SK-N-SH (cell line): ENCODE data around the gene TMEM163. TPM values are rescaled to one million over a fixed set of nuclear protein-coding genes. Genes with fewer than 3 reads are reported as not detected.

ENCODE experiments used
- CTCF ChIA-PET: fragments of 300-600, 350-600 bp; formaldehyde crosslinking; extraction: SDS; loops from one replicate; lab custom pipeline; 2021; lab: Yijun Ruan, JAX
- POLR2A ChIA-PET: fragments of 350-600 bp; sonication (Branson Sonifier 250); formaldehyde crosslinking; extraction: SDS; loops from one replicate; lab custom pipeline; 2020; ENCODE audit warnings: antibody characterized with exemption, inconsistent platforms; lab: Yijun Ruan, JAX
- DNase-seq: peaks from one replicate; pipeline ENCODE4 v3.0.0; 2012
- H2AFZ ChIP-seq: fragments of 200-600 bp; sonication (generic); 2 replicates; pipeline ENCODE4 v1.8.1; 2016; ENCODE audit warnings: antibody characterized with exemption, mild to moderate bottlenecking, low read depth
- H3F3A ChIP-seq: fragments of 200-600 bp; sonication (generic); replicated peaks from 2 replicates; pipeline ENCODE3; 2016; ENCODE audit warnings: antibody characterized with exemption, mild to moderate bottlenecking; ENCODE audit not compliant: insufficient read depth
- H3K27ac ChIP-seq, 2 experiments: fragments of 200-500 bp in 1 of 2; fragments of 200-600 bp in 1 of 2; sonication (Bioruptor generic) in 1 of 2; sonication (generic), shearing (Covaris generic) in 1 of 2; 2 replicates each; pipeline versions ENCODE4 v1.5.1 to v1.6.1; 2014 to 2016; ENCODE audit warnings: low read depth in 2 of 2, inconsistent platforms in 1 of 2, low read length in 1 of 2, mild to moderate bottlenecking in 1 of 2, mixed read lengths in 1 of 2
- H3K27me3 ChIP-seq: fragments of 200-600 bp; sonication (generic), shearing (Covaris generic); 2 replicates; pipeline ENCODE4 v1.6.1; 2016; ENCODE audit warnings: mixed run types; ENCODE audit not compliant: insufficient read depth
- H3K36me3 ChIP-seq, 2 experiments: fragments of 200-500 bp in 1 of 2; fragments of 200-600 bp in 1 of 2; sonication (Bioruptor generic) in 1 of 2; sonication (generic) in 1 of 2; replicated peaks in 1 of 2; 2 replicates each; pipeline versions ENCODE3 to v1.5.1; 2014 to 2016; ENCODE audit warnings: low read length in 1 of 2, mild to moderate bottlenecking in 1 of 2; ENCODE audit not compliant: insufficient read depth in 2 of 2, control insufficient read depth in 1 of 2
- H3K4me1 ChIP-seq, 2 experiments: fragments of 200-500 bp in 1 of 2; fragments of 200-600 bp in 1 of 2; sonication (Bioruptor generic) in 1 of 2; sonication (generic), shearing (Covaris generic) in 1 of 2; 2 replicates each; pipeline versions ENCODE4 v1.5.1 to v1.6.1; 2014 to 2016; ENCODE audit warnings: low read depth in 1 of 2, low read length in 1 of 2, mixed run types in 1 of 2; ENCODE audit not compliant: insufficient read depth in 2 of 2, control insufficient read depth in 1 of 2
- H3K4me2 ChIP-seq: fragments of 200-600 bp; sonication (generic), shearing (Covaris generic); 2 replicates; pipeline ENCODE4 v1.6.1; 2017; ENCODE audit warnings: mixed run types
- H3K4me3 ChIP-seq, 2 experiments: fragments of 200-500 bp in 1 of 2; fragments of 200-600 bp in 1 of 2; sonication (Bioruptor generic) in 1 of 2; sonication (generic), shearing (Covaris generic) in 1 of 2; 2 replicates each; pipeline versions ENCODE4 v1.5.1 to v1.8.1; 2014 to 2016; ENCODE audit warnings: low read depth in 2 of 2, inconsistent platforms in 1 of 2, low read length in 1 of 2, mild to moderate bottlenecking in 1 of 2, mixed read lengths in 1 of 2, moderate library complexity in 1 of 2
- H3K79me2 ChIP-seq: fragments of 200-600 bp; sonication (generic); 2 replicates; pipeline ENCODE4 v1.8.1; 2017; ENCODE audit warnings: mild to moderate bottlenecking; ENCODE audit not compliant: insufficient read depth
- H3K9ac ChIP-seq: fragments of 200-600 bp; sonication (generic); 2 replicates; pipeline ENCODE4 v1.6.1; 2017; ENCODE audit warnings: mixed run types
- H3K9me2 ChIP-seq: fragments of 200-600 bp; sonication (generic); 2 replicates; pipeline ENCODE4 v1.6.1; 2017; ENCODE audit warnings: mixed run types
- H3K9me3 ChIP-seq: fragments of 200-600 bp; sonication (generic); 2 replicates; pipeline ENCODE4 v1.6.1; 2017; ENCODE audit warnings: mixed run types, mild to moderate bottlenecking, moderate library complexity
- H4K20me1 ChIP-seq: fragments of 200-600 bp; sonication (generic); 2 replicates; pipeline ENCODE4 v1.6.1; 2017; ENCODE audit warnings: mild to moderate bottlenecking, mixed run types; ENCODE audit not compliant: insufficient read depth
- ELF1 ChIP-seq: IDR thresholded peaks from 2 replicates; pipeline ENCODE4 v1.4.0; 2012
- EP300 ChIP-seq, 2 experiments: IDR thresholded peaks; 2 replicates each; pipeline versions ENCODE4 v1.4.0 to v1.6.1; 2012; ENCODE audit warnings: borderline replicate concordance in 1 of 2, low read depth in 1 of 2, low read length in 1 of 2
- EZH2phosphoT487 ChIP-seq: fragments of 200-600 bp; sonication (generic); IDR thresholded peaks from 2 replicates; pipeline ENCODE4 v1.6.1; 2017; ENCODE audit warnings: low read depth, mixed run types, mild to moderate bottlenecking, antibody characterized with exemption, moderate library complexity, borderline replicate concordance
- FOSL2 ChIP-seq: IDR thresholded peaks from 2 replicates; pipeline ENCODE4 v1.4.0; 2012; ENCODE audit warnings: low read depth, mild to moderate bottlenecking, moderate library complexity, borderline replicate concordance
- FOXJ3 ChIP-seq: sonication (generic); formaldehyde crosslinking; IDR thresholded peaks from 2 replicates; pipeline ENCODE4 v1.5.1; 2020; ENCODE audit warnings: mild to moderate bottlenecking, missing genetic modification reagents
- FOXM1 ChIP-seq: IDR thresholded peaks from 2 replicates; pipeline ENCODE4 v1.4.0; 2012; ENCODE audit warnings: low read depth, mild to moderate bottlenecking
- GATA2 ChIP-seq: sonication (generic); formaldehyde crosslinking; IDR thresholded peaks from 2 replicates; pipeline ENCODE4 v1.5.0; 2020; ENCODE audit warnings: mild to moderate bottlenecking, missing genetic modification reagents
- IRF3 ChIP-seq: fragments of 150-350 bp; IDR thresholded peaks from 2 replicates; pipeline ENCODE4 v1.6.1; 2016; ENCODE audit warnings: mild to moderate bottlenecking, low read depth, low read length
- MAX ChIP-seq: IDR thresholded peaks from 2 replicates; pipeline ENCODE4 v1.4.0; 2012; ENCODE audit warnings: low read depth
- NFIC ChIP-seq: IDR thresholded peaks from 2 replicates; pipeline ENCODE4 v1.4.0; 2012; ENCODE audit warnings: borderline replicate concordance
- RAD21 ChIP-seq: IDR thresholded peaks from 2 replicates; pipeline ENCODE4 v1.6.1; 2012; ENCODE audit warnings: mild to moderate bottlenecking, low read length
- RCOR1 ChIP-seq: fragments of 150-350 bp; IDR thresholded peaks from 2 replicates; pipeline ENCODE4 v1.6.1; 2017; ENCODE audit warnings: antibody characterized with exemption, low read length
- SIN3A ChIP-seq: IDR thresholded peaks from 2 replicates; pipeline ENCODE4 v1.6.1; 2012; ENCODE audit warnings: low read depth, mild to moderate bottlenecking, low read length, moderate library complexity, borderline replicate concordance
- SMC3 ChIP-seq: IDR thresholded peaks from 2 replicates; pipeline ENCODE4 v1.6.1; 2012; ENCODE audit warnings: low read depth, low read length, improper control_type of control experiment
- TAF1 ChIP-seq: IDR thresholded peaks from 2 replicates; pipeline ENCODE4 v1.6.1; 2012; ENCODE audit warnings: low read depth, mild to moderate bottlenecking, low read length, moderate library complexity, borderline replicate concordance
- TCF12 ChIP-seq: IDR thresholded peaks from 2 replicates; pipeline ENCODE4 v1.4.0; 2012
- WGBS: methylation state at CpG from one replicate; pipeline ENCODE4 v1.1.6; 2017; ENCODE audit warnings: low lambda C conversion rate; 5-methylcytosine and 5-hydroxymethylcytosine counted together
- polyA plus RNA-seq, 3 experiments: library from polyadenylated mRNA; depleted of rRNA; stranded (reverse); fragments of >200 nt; gene quantifications; 2 replicates each; pipeline ENCODE4 v1.2.3, GENCODE V29; 2012
- TF ChIP-seq, protein P1 (sequence below): IDR thresholded peaks from 2 replicates; pipeline ENCODE4; 2012
- TF ChIP-seq, protein P2 (sequence below): IDR thresholded peaks from 2 replicates; pipeline ENCODE4 v1.4.0; 2012; ENCODE audit warnings: low read depth, borderline replicate concordance

The TMEM163 gene
- polyA plus RNA-seq, 1 of the 3 experiments (the other 2 are of a cell fraction): not detected

- TF ChIP-seq, protein P1, sequence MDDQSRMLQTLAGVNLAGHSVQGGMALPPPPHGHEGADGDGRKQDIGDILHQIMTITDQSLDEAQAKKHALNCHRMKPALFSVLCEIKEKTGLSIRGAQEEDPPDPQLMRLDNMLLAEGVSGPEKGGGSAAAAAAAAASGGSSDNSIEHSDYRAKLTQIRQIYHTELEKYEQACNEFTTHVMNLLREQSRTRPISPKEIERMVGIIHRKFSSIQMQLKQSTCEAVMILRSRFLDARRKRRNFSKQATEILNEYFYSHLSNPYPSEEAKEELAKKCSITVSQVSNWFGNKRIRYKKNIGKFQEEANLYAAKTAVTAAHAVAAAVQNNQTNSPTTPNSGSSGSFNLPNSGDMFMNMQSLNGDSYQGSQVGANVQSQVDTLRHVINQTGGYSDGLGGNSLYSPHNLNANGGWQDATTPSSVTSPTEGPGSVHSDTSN: no peak
- no peak for TF ChIP-seq GATA2 (CRISPR knock-in tag)
- no peak for TF ChIP-seq IRF3
- no peak for TF ChIP-seq NFIC
- no peak for TF ChIP-seq FOXJ3
- no peak for TF ChIP-seq TAF1
- no peak for TF ChIP-seq SIN3A
- TF ChIP-seq EZH2phosphoT487: no peak
These were observed 1.3 kb downstream of the TMEM163 start (continued) for GRCh38 chr2:134717286-134718022.

GRCh38 chr2:134716721-134717243 is 2.0 kb downstream of the TMEM163 start:
- H4K20me1 ChIP-seq: no peaks in the 10 kb centered on the region
- no peak overlapping the region for H3K27ac ChIP-seq
- no peak overlapping the region for H3K4me2 ChIP-seq
- CTCF ChIA-PET: interaction anchor here (0.8 to 1.2 kb wide), 2 partner anchors 8 to 203 kb away, joined by 3 read pairs; no protein-coding TSS in a partner anchor
- no peak overlapping the region for H3K4me3 ChIP-seq
- no peaks in the 10 kb centered on the region for H3K9me2 ChIP-seq
- peaks cover 28% of the 10 kb centered on the region; the same call in 1 of the 2 replicates for H3K27me3 ChIP-seq
- peaks cover 0 to 5% of the 10 kb centered on the region in 2 experiments; a peak in 1 of 4 replicates for H3K4me1 ChIP-seq
- no peaks in the 10 kb centered on the region for H3F3A ChIP-seq
- 54% methylated on average over 8 of the region's 8 CpGs for WGBS
- POLR2A ChIA-PET: no interaction called here
- no peak overlapping the region for H2AFZ ChIP-seq
- H3K9me3 ChIP-seq: no peaks in the 10 kb centered on the region
- no peaks in the 10 kb centered on the region for H3K79me2 ChIP-seq
- DNase-seq: no peak
- TF ChIP-seq SMC3 (no peak), ELF1 (no peak)
- H3K9ac ChIP-seq: no peak overlapping the region
- H3K36me3 ChIP-seq: no peaks in the 10 kb centered on the region

- Histone ChIP-seq H3K27ac (no peak overlapping the region), H3F3A (no peaks in the 10 kb centered on the region), H3K9me2 (no peaks in the 10 kb centered on the region), H3K36me3 (no peaks in the 10 kb centered on the region), H3K9me3 (no peaks in the 10 kb centered on the region), H3K79me2 (no peaks in the 10 kb centered on the region), H4K20me1 (no peaks in the 10 kb centered on the region), H3K27me3 (peaks cover 28% of the 10 kb centered on the region; the same call in 1 of the 2 replicates), H2AFZ (no peak overlapping the region), H3K4me1 (peaks cover 0 to 5% of the 10 kb centered on the region in 2 experiments; a peak in 1 of 4 replicates), H3K4me2 (no peak overlapping the region), H3K4me3 (no peak overlapping the region), H3K9ac (no peak overlapping the region)
- WGBS: 41% methylated on average over 4 of the region's 4 CpGs
- TF ChIP-seq FOSL2: no peak
- no peak for TF ChIP-seq RAD21
- TF ChIP-seq FOXM1: no peak
- TF ChIP-seq TCF12: no peak
- TF ChIP-seq RCOR1: no peak
- TF ChIP-seq NFIC: no peak
- TF ChIP-seq MAX: no peak
- TF ChIP-seq EP300 (IDR thresholded peaks at IDR 0.05; ENCODE audit: borderline replicate concordance in 1 of 2, low read depth in 1 of 2, low read length in 1 of 2): no peak
- TF ChIP-seq, protein P2, sequence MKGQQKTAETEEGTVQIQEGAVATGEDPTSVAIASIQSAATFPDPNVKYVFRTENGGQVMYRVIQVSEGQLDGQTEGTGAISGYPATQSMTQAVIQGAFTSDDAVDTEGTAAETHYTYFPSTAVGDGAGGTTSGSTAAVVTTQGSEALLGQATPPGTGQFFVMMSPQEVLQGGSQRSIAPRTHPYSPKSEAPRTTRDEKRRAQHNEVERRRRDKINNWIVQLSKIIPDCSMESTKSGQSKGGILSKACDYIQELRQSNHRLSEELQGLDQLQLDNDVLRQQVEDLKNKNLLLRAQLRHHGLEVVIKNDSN: no peak
- no peak for DNase-seq
- ChIA-PET POLR2A (no interaction called here), CTCF (interaction anchor here (1.6 kb wide), 1 partner anchor 265 kb away, joined by 5 read pairs; no protein-coding TSS in a partner anchor)
These were observed 2.7 kb downstream of the TMEM163 start for GRCh38 chr2:134715932-134716643.
